ENCODE results near the gene SOHLH1. TPM values are rescaled to one million over a fixed set of nuclear protein-coding genes. Genes with fewer than 3 reads are reported as not detected.
"Not testable (repeated sequence)": the region's sequence is repeated elsewhere in the genome, so short reads cannot be mapped to it uniquely, and the experiment has no call there.

SOHLH1 gene
- total RNA-seq, 4 donors from 2014 or later, result not detected

DNA sequence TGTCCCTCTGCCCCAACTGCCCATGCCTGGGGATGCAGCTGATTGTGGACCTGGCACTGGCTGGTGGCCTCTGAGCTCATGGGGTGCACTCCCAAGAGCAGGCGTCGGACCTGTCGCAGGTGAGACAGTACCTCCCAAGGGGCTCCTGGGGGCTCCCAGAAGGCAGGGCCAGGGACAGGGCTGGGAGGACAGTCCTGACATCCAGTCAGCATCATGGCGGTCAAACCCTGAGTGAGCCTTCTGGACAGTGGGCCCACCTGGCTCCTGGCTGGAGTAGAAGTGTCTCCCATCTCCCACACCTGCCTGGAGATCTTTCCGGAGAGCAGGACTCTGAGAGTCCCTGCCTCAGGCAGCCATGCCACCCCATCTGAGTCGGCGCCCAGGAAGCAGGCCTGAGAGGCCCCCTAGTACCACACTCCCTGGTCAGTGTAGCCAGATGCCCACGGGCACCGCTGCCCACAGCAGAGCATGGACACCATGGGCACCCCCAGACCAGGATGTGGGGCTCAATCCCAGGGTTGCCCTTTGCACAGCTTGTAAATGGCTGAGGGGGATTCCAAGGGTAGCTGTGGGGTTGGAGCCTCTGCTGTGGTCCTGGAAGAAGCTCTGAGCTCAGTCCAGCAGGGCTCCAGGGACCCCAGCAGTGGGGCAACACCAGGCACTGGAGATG lies 29.5 kb downstream of the SOHLH1 start:
- H3K27ac ChIP-seq, result no peak overlapping the region
- no peaks in the 10 kb centered on the region for H3K9me3 ChIP-seq
- H3K4me1 ChIP-seq, result no peaks in the 10 kb centered on the region
- H3K27me3 ChIP-seq, result peaks cover 0 to 54% (median 0%) of the 10 kb centered on the region in 4 donors
- H3K4me3 ChIP-seq, result no peak overlapping the region
- WGBS, 2 donors, result no CpG with 5 or more reads among the region's 9 CpGs
- no peak for DNase-seq
- TF ChIP-seq, protein P1, sequence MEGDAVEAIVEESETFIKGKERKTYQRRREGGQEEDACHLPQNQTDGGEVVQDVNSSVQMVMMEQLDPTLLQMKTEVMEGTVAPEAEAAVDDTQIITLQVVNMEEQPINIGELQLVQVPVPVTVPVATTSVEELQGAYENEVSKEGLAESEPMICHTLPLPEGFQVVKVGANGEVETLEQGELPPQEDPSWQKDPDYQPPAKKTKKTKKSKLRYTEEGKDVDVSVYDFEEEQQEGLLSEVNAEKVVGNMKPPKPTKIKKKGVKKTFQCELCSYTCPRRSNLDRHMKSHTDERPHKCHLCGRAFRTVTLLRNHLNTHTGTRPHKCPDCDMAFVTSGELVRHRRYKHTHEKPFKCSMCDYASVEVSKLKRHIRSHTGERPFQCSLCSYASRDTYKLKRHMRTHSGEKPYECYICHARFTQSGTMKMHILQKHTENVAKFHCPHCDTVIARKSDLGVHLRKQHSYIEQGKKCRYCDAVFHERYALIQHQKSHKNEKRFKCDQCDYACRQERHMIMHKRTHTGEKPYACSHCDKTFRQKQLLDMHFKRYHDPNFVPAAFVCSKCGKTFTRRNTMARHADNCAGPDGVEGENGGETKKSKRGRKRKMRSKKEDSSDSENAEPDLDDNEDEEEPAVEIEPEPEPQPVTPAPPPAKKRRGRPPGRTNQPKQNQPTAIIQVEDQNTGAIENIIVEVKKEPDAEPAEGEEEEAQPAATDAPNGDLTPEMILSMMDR (IDR thresholded peaks at IDR 0.05), result no peak
- TF ChIP-seq POLR2A (IDR thresholded peaks at IDR 0.05), result no peak
- H3K36me3 ChIP-seq, result no peaks in the 10 kb centered on the region
- intact Hi-C loops (cut with DNase I), result no loop called here

DNA sequence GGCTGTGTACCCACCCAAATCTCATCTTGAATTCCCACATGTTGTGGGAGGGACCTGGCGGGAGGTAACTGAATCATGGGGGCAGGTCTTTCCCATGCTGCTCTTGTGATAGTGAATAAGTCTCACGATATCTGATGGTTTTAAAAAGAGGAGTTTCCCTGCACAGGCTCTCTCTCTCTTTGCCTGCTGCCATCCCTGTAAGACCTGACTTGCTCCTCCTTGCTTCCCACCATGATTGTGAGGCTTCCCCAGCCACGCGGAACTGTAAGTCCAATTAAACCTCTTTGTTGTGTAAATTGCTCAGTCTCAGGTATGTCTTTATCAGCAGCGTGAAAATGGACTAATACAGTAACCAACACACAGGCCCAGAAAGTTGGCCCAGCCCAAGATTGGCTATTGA lies 30.3 kb downstream of the SOHLH1 start:
- DNase-seq; H3K36me3 ChIP-seq; intact Hi-C loops (cut with DNase I); H3K4me3 ChIP-seq; H3K27ac ChIP-seq; H3K9me3 ChIP-seq; H3K4me1 ChIP-seq: not testable (repeated sequence)
- 93 to 100% methylated on average over 1 to 5 of the region's 5 CpGs for WGBS, 2 donors
- peaks cover 0 to 62% (median 0%) of the 10 kb centered on the region in 4 donors for H3K27me3 ChIP-seq

DNA sequence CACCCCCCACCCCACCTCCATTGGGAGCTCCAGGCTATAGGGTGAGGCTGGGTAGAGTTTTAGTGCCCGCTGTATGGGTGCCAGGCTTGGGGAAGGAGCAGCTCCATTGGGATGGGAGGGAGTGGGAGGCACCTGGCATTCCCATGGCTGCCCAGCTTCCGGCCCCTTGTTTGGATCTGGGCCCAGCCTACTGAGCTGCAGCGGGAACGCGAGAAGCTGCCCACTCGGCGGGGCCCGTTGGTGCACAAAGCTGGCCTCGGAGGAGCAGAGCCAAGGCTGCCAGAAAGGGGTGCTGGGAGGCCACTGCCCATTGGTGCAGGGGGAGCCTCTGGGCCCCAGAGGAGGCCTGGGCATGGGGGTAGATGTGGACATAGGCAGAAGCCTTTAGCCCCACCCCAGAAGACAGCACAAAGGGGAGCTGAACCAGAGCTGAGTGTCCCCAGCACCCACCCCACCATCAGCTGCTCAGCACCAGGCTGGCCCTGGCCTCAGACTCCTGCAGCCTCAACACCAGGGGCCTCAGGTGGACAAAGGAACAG lies 31.7 kb downstream of the SOHLH1 start:
- TF ChIP-seq, protein P1 (IDR thresholded peaks at IDR 0.05), result no peak
- no peak for TF ChIP-seq POLR2A (IDR thresholded peaks at IDR 0.05)
- H3K36me3 ChIP-seq, result no peaks in the 10 kb centered on the region
- DNase-seq, result no peak
- WGBS, 2 donors, result 70% methylated on average over 2 of the region's 9 CpGs; no CpG with 5 or more reads in 1 of the 2 donors
- intact Hi-C loops (cut with DNase I), result no loop called here
- H3K4me3 ChIP-seq, result no peak overlapping the region
- no peaks in the 10 kb centered on the region for H3K9me3 ChIP-seq
- H3K4me1 ChIP-seq, result no peaks in the 10 kb centered on the region
- H3K27ac ChIP-seq, result no peak overlapping the region
- peaks cover 0 to 73% (median 0%) of the 10 kb centered on the region in 4 donors for H3K27me3 ChIP-seq

DNA sequence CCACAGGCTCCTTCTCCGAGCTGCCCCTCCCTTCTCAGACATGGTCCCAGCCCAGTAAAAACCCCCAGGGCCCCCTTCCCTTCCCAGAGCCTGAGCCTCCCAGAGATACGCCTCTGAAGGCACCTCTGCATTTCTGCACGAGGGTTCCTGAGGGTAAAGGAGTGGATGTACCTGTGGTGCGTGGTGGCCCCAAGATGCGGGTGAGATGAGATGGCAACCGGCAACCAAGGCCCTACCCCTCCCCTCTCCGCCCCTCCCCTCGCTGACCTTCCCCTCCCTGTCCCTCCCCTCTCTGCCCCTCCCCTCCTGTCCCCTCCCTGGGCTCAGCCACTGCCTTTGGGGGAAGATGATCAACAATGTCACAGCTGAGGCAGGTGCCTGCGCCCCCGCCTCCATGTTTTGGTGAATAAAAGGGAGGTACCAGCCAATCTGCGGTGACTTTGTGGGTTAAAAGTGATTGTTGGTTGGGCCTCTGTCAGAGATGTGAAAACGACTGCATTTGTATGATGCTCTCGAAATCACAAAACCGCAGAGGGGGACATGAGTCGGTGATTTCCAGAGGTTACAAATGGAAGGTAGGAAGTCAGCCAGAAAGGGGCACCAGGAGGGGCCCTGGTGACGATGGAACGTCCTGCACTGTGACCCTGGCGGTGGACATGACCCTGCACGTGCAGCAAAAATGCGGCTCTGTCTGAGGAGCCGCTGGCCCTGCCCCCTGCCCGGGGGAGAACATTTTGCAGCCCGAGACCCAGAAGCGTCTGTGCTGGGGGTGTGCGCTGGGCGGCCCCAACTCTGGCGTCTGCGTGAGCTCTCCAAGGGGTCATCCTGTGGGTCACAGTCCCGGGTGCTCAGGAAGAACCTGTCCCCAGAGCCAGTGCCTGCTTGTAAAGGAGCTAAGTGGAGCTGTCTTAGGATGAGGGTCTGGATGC lies 32.5 kb downstream of the SOHLH1 start:
- Histone ChIP-seq H3K4me1 (no peaks in the 10 kb centered on the region), H3K36me3 (no peaks in the 10 kb centered on the region), H3K9me3 (no peaks in the 10 kb centered on the region), H3K4me3 (no peak overlapping the region), H3K27ac (no peak overlapping the region), H3K27me3 (peaks cover 0 to 66% (median 0%) of the 10 kb centered on the region in 4 donors)
- intact Hi-C loops (cut with DNase I), result no loop called here
- TF ChIP-seq POLR2A (IDR thresholded peaks at IDR 0.05), result no peak
- TF ChIP-seq, protein P1 (IDR thresholded peaks at IDR 0.05), result no peak
- 50% methylated on average over 14 to 16 of the region's 29 CpGs for WGBS, 2 donors
- DNase-seq, result no peak

DNA sequence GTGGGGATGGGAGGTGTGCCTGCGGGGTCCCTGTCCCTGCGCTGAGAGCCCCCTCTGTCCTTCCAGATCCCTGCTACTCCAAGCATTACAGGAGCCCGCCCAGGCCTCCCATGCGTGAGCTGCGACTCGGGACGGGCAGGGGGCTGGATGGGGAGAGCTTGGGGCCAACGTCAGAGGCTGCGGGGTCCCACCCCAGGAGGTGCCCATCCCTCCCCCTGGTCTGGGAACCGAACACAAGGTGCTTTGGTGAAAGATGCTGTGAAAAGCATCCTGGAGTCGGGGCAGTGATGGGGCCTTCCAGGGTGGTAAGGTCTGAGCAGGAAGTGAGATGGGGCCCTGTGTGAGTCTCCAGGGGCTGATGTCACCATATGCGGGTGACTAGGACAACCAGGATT lies 33.5 kb downstream of the SOHLH1 start:
- WGBS, 2 donors, result 40% methylated on average over 2 of the region's 12 CpGs; no CpG with 5 or more reads in 1 of the 2 donors
- Histone ChIP-seq H3K27ac (no peak overlapping the region), H3K36me3 (no peaks in the 10 kb centered on the region), H3K9me3 (no peaks in the 10 kb centered on the region), H3K4me3 (no peak overlapping the region), H3K27me3 (peaks cover 0 to 56% (median 0%) of the 10 kb centered on the region in 4 donors), H3K4me1 (no peaks in the 10 kb centered on the region)
- TF ChIP-seq, protein P1 (IDR thresholded peaks at IDR 0.05), result no peak
- DNase-seq, result no peak
- intact Hi-C loops (cut with DNase I), result no loop called here

All from esophagus squamous epithelium (tissue), 5 donors.